HepG2 (cell line): ENCODE data around the gene VAC14. TPM values are rescaled to one million over a fixed set of nuclear protein-coding genes. Genes with fewer than 3 reads are reported as not detected.

ENCODE experiments used
- CCAR2 ChIP-seq: fragments of 200-400 bp; formaldehyde crosslinking; optimal IDR thresholded peaks from 2 replicates; pipeline ENCODE3; 2018; ENCODE audit warnings: low read depth, mild to moderate bottlenecking, low read length, moderate library complexity
- CREB3 ChIP-seq: sonication (generic); formaldehyde crosslinking; IDR thresholded peaks from 2 replicates; pipeline ENCODE4 v1.5.0; 2020; ENCODE audit warnings: missing genetic modification reagents
- DBP ChIP-seq: sonication (generic); formaldehyde crosslinking; IDR thresholded peaks from 2 replicates; pipeline ENCODE4 v1.4.0; 2020; ENCODE audit warnings: missing genetic modification reagents; ENCODE audit errors: not compliant biosample characterization
- IKZF4 ChIP-seq: sonication (generic); formaldehyde crosslinking; IDR thresholded peaks from 2 replicates; pipeline ENCODE4 v1.5.1; 2020; ENCODE audit warnings: borderline replicate concordance, mild to moderate bottlenecking, low read depth, missing genetic modification reagents; ENCODE audit errors: not compliant biosample characterization
- KLF12 ChIP-seq: sonication (generic); formaldehyde crosslinking; IDR thresholded peaks from 2 replicates; pipeline ENCODE4 v1.4.0; 2020; ENCODE audit warnings: missing genetic modification reagents, borderline replicate concordance
- KMT2B ChIP-seq: IDR thresholded peaks from 2 replicates; pipeline ENCODE4 v1.6.1; 2016; ENCODE audit warnings: missing genetic modification reagents, missing compliant biosample characterization
- MAX ChIP-seq: IDR thresholded peaks from 2 replicates; pipeline ENCODE4 v1.6.1; 2012; ENCODE audit warnings: inconsistent platforms
- MEIS1 ChIP-seq: sonication (generic); formaldehyde crosslinking; IDR thresholded peaks from 2 replicates; pipeline ENCODE4 v1.9.0; 2021; ENCODE audit warnings: mild to moderate bottlenecking, missing genetic modification reagents, moderate library complexity, borderline replicate concordance
- MTA1 ChIP-seq: sonication (generic); formaldehyde crosslinking; IDR thresholded peaks from 2 replicates; pipeline ENCODE4 v1.4.0; 2020; ENCODE audit warnings: missing genetic modification reagents, mild to moderate bottlenecking, borderline replicate concordance
- NFKB2 ChIP-seq: sonication (generic); formaldehyde crosslinking; IDR thresholded peaks from 2 replicates; pipeline ENCODE4 v1.4.0; 2020; ENCODE audit warnings: missing genetic modification reagents, borderline replicate concordance
- NFYB ChIP-seq: sonication (generic); formaldehyde crosslinking; IDR thresholded peaks from 2 replicates; pipeline ENCODE4 v1.4.0; 2020; ENCODE audit warnings: missing genetic modification reagents
- NR1H2 ChIP-seq: sonication (generic); formaldehyde crosslinking; IDR thresholded peaks from 2 replicates; pipeline ENCODE4 v1.8.1; 2022; ENCODE audit warnings: low read depth, missing genetic modification reagents, borderline replicate concordance
- PLRG1 ChIP-seq: fragments of 450-650 bp; conservative IDR thresholded peaks from 2 replicates; pipeline ENCODE4 v1.6.1; 2016
- RARG ChIP-seq: sonication (generic); formaldehyde crosslinking; IDR thresholded peaks from 2 replicates; pipeline ENCODE4 v1.4.0; 2020; ENCODE audit warnings: low read depth, mild to moderate bottlenecking, missing genetic modification reagents
- ZNF230 ChIP-seq: sonication (generic); formaldehyde crosslinking; IDR thresholded peaks from 2 replicates; pipeline ENCODE4 v1.4.0; 2020; ENCODE audit warnings: mild to moderate bottlenecking, missing genetic modification reagents
- ZNF430 ChIP-seq: sonication (generic); formaldehyde crosslinking; IDR thresholded peaks from 2 replicates; pipeline ENCODE4 v1.9.0; 2021; ENCODE audit warnings: mild to moderate bottlenecking, missing genetic modification reagents
- ZNF558 ChIP-seq: sonication (generic); formaldehyde crosslinking; IDR thresholded peaks from 2 replicates; pipeline ENCODE4 v1.9.0; 2022; ENCODE audit warnings: mild to moderate bottlenecking, missing genetic modification reagents, borderline replicate concordance
- ZNF572 ChIP-seq: sonication (generic); formaldehyde crosslinking; IDR thresholded peaks from 2 replicates; pipeline ENCODE4 v1.5.1; 2020; ENCODE audit warnings: mild to moderate bottlenecking, missing genetic modification reagents
- polyA plus RNA-seq, 8 experiments: library from polyadenylated mRNA; depleted of rRNA in 3 of 8; stranded (reverse) in 7 of 8; unstranded in 1 of 8; fragments of >200 nt; fragmentation: Illumina TruSeq in 4 of 8; extraction: Trizol in 4 of 8; gene quantifications; 2 replicates each; pipeline versions ENCODE4 v1.2.1 to v1.2.3, GENCODE V29; 2011 to 2016; ENCODE audit warnings: low read depth in 4 of 8, missing spikeins in 1 of 8, mixed read lengths in 1 of 8; ENCODE audit not compliant: insufficient read depth in 1 of 8
- total RNA-seq, 5 experiments: library from RNA; depleted of rRNA; stranded (reverse); fragments of >200 nt; fragmentation: Illumina TruSeq; extraction: Trizol; gene quantifications; 2 replicates each; pipeline ENCODE4 v1.2.3, GENCODE V29; 2016; ENCODE audit warnings: low read depth in 1 of 5
- TF ChIP-seq, protein P1 (sequence below): sonication (generic); formaldehyde crosslinking; IDR thresholded peaks from 2 replicates; pipeline ENCODE4 v1.8.1; 2023; ENCODE audit warnings: mild to moderate bottlenecking, moderate library complexity, missing genetic modification reagents
- TF ChIP-seq, protein P2 (sequence below): IDR thresholded peaks from 2 replicates; pipeline ENCODE4 v1.6.1; 2016; ENCODE audit warnings: missing compliant biosample characterization, missing genetic modification reagents, borderline replicate concordance
- TF ChIP-seq, protein P3 (sequence below): sonication (generic); formaldehyde crosslinking; IDR thresholded peaks from 2 replicates; pipeline ENCODE4 v1.5.1; 2020; ENCODE audit warnings: mild to moderate bottlenecking, missing genetic modification reagents

VAC14 gene
- total and polyA plus RNA-seq, 2 of the 13 experiments (the other 11 are each of a cell fraction or from before 2014, with no cell fraction given): 23.5 to 24.6 TPM

GRCh38 chr16:70725024-70725911 lies 75.7 kb downstream of the VAC14 start (continued):
- TF ChIP-seq, protein P1, sequence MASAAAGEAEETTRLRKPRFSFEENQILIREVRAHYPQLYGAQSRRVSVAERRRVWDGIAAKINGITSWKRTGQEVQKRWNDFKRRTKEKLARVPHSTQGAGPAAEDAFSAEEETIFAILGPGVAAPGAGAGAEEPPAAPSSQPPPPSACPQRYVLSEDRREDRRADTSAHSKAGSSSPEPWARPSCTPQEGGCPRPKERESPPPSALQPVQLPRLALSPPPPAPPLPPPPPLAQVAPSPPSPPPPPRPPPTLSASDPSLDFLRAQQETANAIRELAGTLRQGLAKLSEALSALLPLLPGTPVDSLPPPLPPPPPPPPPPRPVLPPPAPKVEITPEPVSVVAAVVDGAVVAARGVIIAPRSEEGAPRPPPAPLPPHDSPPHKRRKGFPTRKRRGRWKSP (CRISPR knock-in tag): peak; percentile 61
- TF ChIP-seq ZNF230 (CRISPR knock-in tag) (peak; percentile 91; the same call in 1 of the 2 replicates), CREB3 (CRISPR knock-in tag) (no peak), NFKB2 (CRISPR knock-in tag) (peak; percentile 14; the same call in 1 of the 2 replicates), KMT2B (CRISPR knock-in tag) (no peak; the same call in 1 of the 2 replicates), IKZF4 (CRISPR knock-in tag) (peak; percentile 57), PLRG1 (no peak), MAX (peak; percentile 94), NR1H2 (CRISPR knock-in tag) (no peak), MEIS1 (CRISPR knock-in tag) (no peak; the same call in 1 of the 2 replicates), CCAR2 (no peak), ZNF558 (CRISPR knock-in tag) (no peak; the same call in 1 of the 2 replicates), RARG (no peak; the same call in 1 of the 2 replicates), ZNF572 (peak; percentile 58; the same call in 1 of the 2 replicates), DBP (peak; percentile 85), ZNF430 (CRISPR knock-in tag) (peak; percentile 72), NFYB (CRISPR knock-in tag) (peak; percentile 71), KLF12 (CRISPR knock-in tag) (peak; percentile 96; the same call in 1 of the 2 replicates), MTA1 (no peak; the same call in 1 of the 2 replicates)
- TF ChIP-seq, protein P2, sequence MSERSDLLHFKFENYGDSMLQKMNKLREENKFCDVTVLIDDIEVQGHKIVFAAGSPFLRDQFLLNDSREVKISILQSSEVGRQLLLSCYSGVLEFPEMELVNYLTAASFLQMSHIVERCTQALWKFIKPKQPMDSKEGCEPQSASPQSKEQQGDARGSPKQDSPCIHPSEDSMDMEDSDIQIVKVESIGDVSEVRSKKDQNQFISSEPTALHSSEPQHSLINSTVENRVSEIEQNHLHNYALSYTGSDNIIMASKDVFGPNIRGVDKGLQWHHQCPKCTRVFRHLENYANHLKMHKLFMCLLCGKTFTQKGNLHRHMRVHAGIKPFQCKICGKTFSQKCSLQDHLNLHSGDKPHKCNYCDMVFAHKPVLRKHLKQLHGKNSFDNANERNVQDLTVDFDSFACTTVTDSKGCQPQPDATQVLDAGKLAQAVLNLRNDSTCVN (CRISPR knock-in tag): peak; percentile 79; the same call in 1 of the 2 replicates
- TF ChIP-seq, protein P3, sequence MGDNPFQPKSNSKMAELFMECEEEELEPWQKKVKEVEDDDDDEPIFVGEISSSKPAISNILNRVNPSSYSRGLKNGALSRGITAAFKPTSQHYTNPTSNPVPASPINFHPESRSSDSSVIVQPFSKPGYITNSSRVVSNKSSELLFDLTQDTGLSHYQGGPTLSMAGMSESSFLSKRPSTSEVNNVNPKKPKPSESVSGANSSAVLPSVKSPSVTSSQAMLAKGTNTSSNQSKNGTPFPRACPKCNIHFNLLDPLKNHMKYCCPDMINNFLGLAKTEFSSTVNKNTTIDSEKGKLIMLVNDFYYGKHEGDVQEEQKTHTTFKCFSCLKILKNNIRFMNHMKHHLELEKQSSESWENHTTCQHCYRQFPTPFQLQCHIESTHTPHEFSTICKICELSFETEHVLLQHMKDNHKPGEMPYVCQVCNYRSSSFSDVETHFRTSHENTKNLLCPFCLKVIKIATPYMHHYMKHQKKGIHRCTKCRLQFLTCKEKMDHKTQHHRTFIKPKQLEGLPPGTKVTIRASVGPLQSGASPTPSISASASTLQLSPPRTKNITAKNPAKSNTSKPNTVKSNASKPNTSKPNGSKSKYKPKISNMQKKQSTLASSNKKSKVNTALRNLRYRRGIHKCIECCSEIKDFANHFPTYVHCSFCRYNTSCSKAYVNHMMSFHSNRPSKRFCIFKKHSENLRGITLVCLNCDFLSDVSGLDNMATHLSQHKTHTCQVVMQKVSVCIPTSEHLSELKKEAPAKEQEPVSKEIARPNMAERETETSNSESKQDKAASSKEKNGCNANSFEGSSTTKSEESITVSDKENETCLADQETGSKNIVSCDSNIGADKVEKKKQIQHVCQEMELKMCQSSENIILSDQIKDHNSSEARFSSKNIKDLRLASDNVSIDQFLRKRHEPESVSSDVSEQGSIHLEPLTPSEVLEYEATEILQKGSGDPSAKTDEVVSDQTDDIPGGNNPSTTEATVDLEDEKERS: no peak; the same call in 1 of the 2 replicates
